ENCODE results near the gene APOC3. TPM values are rescaled to one million over a fixed set of nuclear protein-coding genes. Genes with fewer than 3 reads are reported as not detected.

Gene APOC3
- total and polyA plus RNA-seq, 9 of the 15 experiments (the other 6 are each of a cell fraction or from before 2014, with no cell fraction given): 1.1 TPM; not detected in 8

- TF ChIP-seq MGA (IDR thresholded peaks at IDR 0.05) (no peak), ZNF707 (CRISPR knock-in tag; conservative IDR thresholded peaks at IDR 0.05) (no peak), ZNF224 (CRISPR knock-in tag; IDR thresholded peaks at IDR 0.05) (no peak), EHMT2 (IDR thresholded peaks at IDR 0.05) (no peak), ADNP (tag; IDR thresholded peaks at IDR 0.05) (no peak), BRD4 (IDR thresholded peaks at IDR 0.05) (no peak), ZBED1 (IDR thresholded peaks at IDR 0.05) (no peak), SP2 (IDR thresholded peaks at IDR 0.05; ENCODE audit: extremely low read depth, low read depth, low read length, poor library complexity, severe bottlenecking) (no peak), YBX1 (IDR thresholded peaks at IDR 0.05) (no peak)
Observed at GRCh38 chr11:116869610-116870009, 39.9 kb downstream of the APOC3 start (continued).

All from K562 (cell line).